Natural killer cell (primary cell): Measurements from ENCODE around the gene FPR2. TPM values are rescaled to one million over a fixed set of nuclear protein-coding genes. Genes with fewer than 3 reads are reported as not detected.

Source experiments
- ATAC-seq, 3 donors: fragments of 150-1000 bp in 2 of 3; fragments of 200-7000 bp in 1 of 3; cut with Tn5 transposase; 1 replicate in 1 of 3; 2 replicates in 2 of 3; pipeline ENCODE4 v1.10.0; 2021; ENCODE audit warnings: mild to moderate bottlenecking in 2 of 3, moderate library complexity in 2 of 3
- DNase-seq, 2 donors: peaks; one replicate each; pipeline versions ENCODE4 v3.0.0 to v3.0.0-alpha.2; 2013 to 2021; ENCODE audit warnings: mixed read lengths in 1 of 2
- H3K27ac ChIP-seq: one replicate; pipeline ENCODE4 v1.5.1; 2013; ENCODE audit warnings: mild to moderate bottlenecking, low read length
- H3K27me3 ChIP-seq: one replicate; pipeline ENCODE4 v1.6.1; 2013; ENCODE audit warnings: low read length; ENCODE audit not compliant: control insufficient read depth, insufficient read depth
- H3K36me3 ChIP-seq: one replicate; pipeline ENCODE4 v1.6.1; 2013; ENCODE audit warnings: low read length; ENCODE audit not compliant: control insufficient read depth, insufficient read depth
- H3K4me1 ChIP-seq: one replicate; pipeline ENCODE4 v1.6.1; 2013; ENCODE audit warnings: low read length; ENCODE audit not compliant: control insufficient read depth, insufficient read depth
- H3K4me3 ChIP-seq: one replicate; pipeline ENCODE4 v1.5.1; 2013; ENCODE audit warnings: low read length
- H3K9me3 ChIP-seq: one replicate; pipeline ENCODE4 v1.6.1; 2013; ENCODE audit warnings: low read length; ENCODE audit not compliant: control insufficient read depth, insufficient read depth
- H3K27ac Mint-ChIP-seq, 2 donors: one replicate each; pipeline ENCODE4 v1.8.0; 2022; ENCODE audit warnings: mild to moderate bottlenecking in 2 of 2, mixed read lengths in 2 of 2, moderate library complexity in 1 of 2
- H3K27me3 Mint-ChIP-seq, 2 donors: one replicate each; pipeline ENCODE4 v1.8.0; 2022; ENCODE audit warnings: low read depth in 2 of 2, mixed read lengths in 2 of 2
- H3K36me3 Mint-ChIP-seq: one replicate; pipeline ENCODE4 v1.8.0; 2022; ENCODE audit warnings: mixed read lengths
- H3K4me1 Mint-ChIP-seq, 2 donors: one replicate each; pipeline ENCODE4 v1.8.0; 2022; ENCODE audit warnings: mixed read lengths in 2 of 2
- H3K4me3 Mint-ChIP-seq: one replicate; pipeline ENCODE4 v1.8.0; 2022; ENCODE audit warnings: mild to moderate bottlenecking, moderate library complexity, mixed read lengths
- H3K9me3 Mint-ChIP-seq, 2 donors: one replicate each; pipeline ENCODE4 v1.8.0; 2022; ENCODE audit warnings: mixed read lengths in 2 of 2
- WGBS: methylation state at CpG from one replicate; pipeline ENCODE4 v1.1.7; 2013; ENCODE audit warnings: missing lambda C conversion rate; ENCODE audit not compliant: insufficient coverage; 5-methylcytosine and 5-hydroxymethylcytosine counted together
- intact Hi-C: fragments of 100-400 bp; cut with micrococcal nuclease; formaldehyde crosslinking; loops from one replicate; pipeline ENCODE4 v1.14.2; 2022
- total RNA-seq, 4 donors: library from RNA; stranded (reverse); fragments of 120-200 nt in 1 of 4; gene quantifications; one replicate each; pipeline versions ENCODE4 v1.2.3 to v1.2.4, GENCODE V29; 2013 to 2022
- TF ChIP-seq, protein P1 (sequence below): fragments of 200-600 bp; IDR thresholded peaks from one replicate; pipeline ENCODE4 v1.8.0; 2022; ENCODE audit warnings: antibody characterized with exemption

FPR2 gene
- total RNA-seq, 3 donors from 2014 or later (not counting 1 experiment from before 2014, with no cell fraction given) = 0.28 to 2.1 (median 0.59) TPM

DNA sequence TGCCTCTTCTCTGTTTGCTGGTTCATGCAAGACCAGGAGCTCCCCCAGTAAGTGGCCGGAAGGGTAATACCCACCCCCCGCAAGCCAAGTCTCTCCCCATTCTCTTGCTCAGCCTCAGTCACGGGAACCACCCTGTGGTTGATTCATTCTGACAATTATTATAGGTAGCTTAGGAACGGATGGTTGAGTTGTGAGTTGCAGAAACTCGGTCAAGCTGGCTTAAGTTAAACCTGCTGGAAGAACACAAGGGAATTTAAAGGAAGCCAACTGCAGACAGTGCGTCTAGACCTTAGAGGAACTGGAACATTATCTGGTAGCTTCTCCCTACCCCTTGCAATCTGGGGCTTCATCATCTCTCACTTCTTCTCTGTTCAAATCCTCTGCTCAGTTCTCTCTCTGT is 18.2 kb upstream of the FPR2 start:
- no peak for DNase-seq
- H3K9me3 ChIP-seq = no peaks in the 10 kb centered on the region
- Mint-ChIP-seq H3K27ac (no peak overlapping the region), H3K9me3 (no peaks in the 10 kb centered on the region), H3K36me3 (no peaks in the 10 kb centered on the region), H3K4me3 (no peak overlapping the region), H3K4me1 (no peaks in the 10 kb centered on the region), H3K27me3 (peaks cover 0 to 6% of the 10 kb centered on the region in 2 donors)
- TF ChIP-seq, protein P1, sequence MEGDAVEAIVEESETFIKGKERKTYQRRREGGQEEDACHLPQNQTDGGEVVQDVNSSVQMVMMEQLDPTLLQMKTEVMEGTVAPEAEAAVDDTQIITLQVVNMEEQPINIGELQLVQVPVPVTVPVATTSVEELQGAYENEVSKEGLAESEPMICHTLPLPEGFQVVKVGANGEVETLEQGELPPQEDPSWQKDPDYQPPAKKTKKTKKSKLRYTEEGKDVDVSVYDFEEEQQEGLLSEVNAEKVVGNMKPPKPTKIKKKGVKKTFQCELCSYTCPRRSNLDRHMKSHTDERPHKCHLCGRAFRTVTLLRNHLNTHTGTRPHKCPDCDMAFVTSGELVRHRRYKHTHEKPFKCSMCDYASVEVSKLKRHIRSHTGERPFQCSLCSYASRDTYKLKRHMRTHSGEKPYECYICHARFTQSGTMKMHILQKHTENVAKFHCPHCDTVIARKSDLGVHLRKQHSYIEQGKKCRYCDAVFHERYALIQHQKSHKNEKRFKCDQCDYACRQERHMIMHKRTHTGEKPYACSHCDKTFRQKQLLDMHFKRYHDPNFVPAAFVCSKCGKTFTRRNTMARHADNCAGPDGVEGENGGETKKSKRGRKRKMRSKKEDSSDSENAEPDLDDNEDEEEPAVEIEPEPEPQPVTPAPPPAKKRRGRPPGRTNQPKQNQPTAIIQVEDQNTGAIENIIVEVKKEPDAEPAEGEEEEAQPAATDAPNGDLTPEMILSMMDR = no peak
- H3K36me3 ChIP-seq = no peaks in the 10 kb centered on the region
- 73% methylated on average over 6 of the region's 6 CpGs for WGBS
- intact Hi-C loops = no loop called here
- H3K4me1 ChIP-seq = no peaks in the 10 kb centered on the region
- H3K27me3 ChIP-seq = no peaks in the 10 kb centered on the region
- H3K4me3 ChIP-seq = no peak overlapping the region
- ATAC-seq = no peak
- no peak overlapping the region for H3K27ac ChIP-seq

DNA sequence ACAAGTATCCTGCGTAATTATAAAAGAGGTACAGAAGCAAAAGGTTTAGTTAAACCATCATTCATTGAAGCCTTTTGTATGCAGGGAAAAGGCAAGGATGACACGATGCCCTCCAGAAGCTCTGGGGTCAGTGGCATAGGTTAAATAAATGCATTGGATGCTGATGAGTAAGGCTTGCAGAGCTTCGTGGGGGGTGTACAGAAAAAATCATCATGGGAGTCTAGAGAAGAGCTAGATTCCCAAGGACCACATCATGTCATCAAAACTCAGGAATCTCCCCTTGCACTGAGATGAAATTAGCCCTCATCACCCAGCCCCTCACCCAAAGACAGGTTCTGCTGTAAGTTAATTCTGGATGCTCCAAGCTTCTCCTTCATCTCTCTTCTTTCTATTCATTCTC is 17.6 kb upstream of the FPR2 start:
- Mint-ChIP-seq H3K27me3 (peaks cover 0 to 6% of the 10 kb centered on the region in 2 donors), H3K4me1 (no peaks in the 10 kb centered on the region), H3K9me3 (no peaks in the 10 kb centered on the region), H3K4me3 (no peak overlapping the region), H3K36me3 (no peaks in the 10 kb centered on the region), H3K27ac (no peak overlapping the region)
- TF ChIP-seq, protein P1 = no peak
- no peak overlapping the region for H3K4me3 ChIP-seq
- no peaks in the 10 kb centered on the region for H3K27me3 ChIP-seq
- 98% methylated on average over 3 of the region's 3 CpGs for whole genome bisulfite sequencing
- H3K36me3 ChIP-seq = no peaks in the 10 kb centered on the region
- ATAC-seq (no peak), DNase-seq (no peak)
- H3K9me3 ChIP-seq = no peaks in the 10 kb centered on the region
- no peaks in the 10 kb centered on the region for H3K4me1 ChIP-seq
- intact Hi-C loops = no loop called here
- H3K27ac ChIP-seq = no peak overlapping the region

- Histone ChIP-seq H3K4me1 (no peaks in the 10 kb centered on the region), H3K4me3 (no peak overlapping the region), H3K9me3 (no peaks in the 10 kb centered on the region), H3K36me3 (no peaks in the 10 kb centered on the region), H3K27me3 (no peaks in the 10 kb centered on the region), H3K27ac (no peak overlapping the region)
- Mint-ChIP-seq H3K4me3 (no peak overlapping the region), H3K36me3 (no peaks in the 10 kb centered on the region), H3K27ac (no peak overlapping the region), H3K9me3 (peaks cover 0 to 3% of the 10 kb centered on the region in 2 donors), H3K27me3 (peaks cover 0 to 7% of the 10 kb centered on the region in 2 donors), H3K4me1 (no peaks in the 10 kb centered on the region)
- intact Hi-C loops = no loop called here
- TF ChIP-seq, protein P1 = no peak
- ATAC-seq (no peak), DNase-seq (no peak)
- 87% methylated on average over 7 of the region's 7 CpGs for WGBS
Observed at GRCh38 chr19:51746731-51747130, 14.2 kb upstream of the FPR2 start.

DNA sequence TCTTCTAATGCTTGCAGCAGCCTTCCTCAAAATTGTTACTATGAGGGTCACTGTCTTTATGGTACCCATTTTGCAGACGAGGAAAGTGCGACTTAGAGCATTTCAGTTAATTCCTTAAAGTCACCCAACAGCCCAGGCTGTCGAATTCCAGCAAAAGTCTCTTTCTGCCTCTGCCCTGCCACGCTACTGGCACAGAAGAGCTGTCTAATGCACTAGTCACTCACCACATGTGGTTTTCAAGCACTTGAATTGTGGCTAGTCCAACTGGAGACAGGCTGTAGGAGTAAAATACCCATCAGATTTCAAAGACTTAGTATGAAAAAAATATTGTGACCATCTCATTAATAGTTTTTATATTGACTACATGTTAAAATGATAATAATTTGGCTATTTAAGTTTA is 11.0 kb upstream of the FPR2 start:
- Mint-ChIP-seq H3K36me3 (no peaks in the 10 kb centered on the region), H3K4me3 (no peak overlapping the region), H3K9me3 (peaks cover 2 to 3% of the 10 kb centered on the region in 2 donors), H3K27ac (no peak overlapping the region), H3K4me1 (no peaks in the 10 kb centered on the region), H3K27me3 (peaks cover 0 to 4% of the 10 kb centered on the region in 2 donors)
- no peak overlapping the region for H3K27ac ChIP-seq
- H3K4me1 ChIP-seq = peaks cover 6% of the 10 kb centered on the region
- H3K27me3 ChIP-seq = no peaks in the 10 kb centered on the region
- intact Hi-C loops = no loop called here
- 73% methylated on average over 4 of the region's 4 CpGs for WGBS
- H3K36me3 ChIP-seq = no peaks in the 10 kb centered on the region
- H3K4me3 ChIP-seq = no peak overlapping the region
- TF ChIP-seq, protein P1 = no peak
- DNase-seq (no peak), ATAC-seq (no peak)
- H3K9me3 ChIP-seq = peaks cover 4% of the 10 kb centered on the region
